Osteocyte (in vitro differentiated cells): ENCODE measurements around the gene H2BW1. TPM values are rescaled to one million over a fixed set of nuclear protein-coding genes. Genes with fewer than 3 reads are reported as not detected.
"Not testable (repeated sequence)": the region's sequence is repeated elsewhere in the genome, so short reads cannot be mapped to it uniquely, and the experiment has no call there.

Experiments used
- DNase-seq: peaks from one replicate; pipeline ENCODE4 v3.0.0; 2021; ENCODE audit warnings: mixed read lengths; ENCODE audit not compliant: unreplicated experiment; ENCODE audit errors: extremely low spot score
- H3K27ac Mint-ChIP-seq: one replicate; pipeline ENCODE4 v1.8.0; 2021; ENCODE audit warnings: mild to moderate bottlenecking, mixed read lengths; ENCODE audit not compliant: unreplicated experiment
- H3K27me3 Mint-ChIP-seq: one replicate; pipeline ENCODE4 v1.8.0; 2021; ENCODE audit warnings: mixed read lengths; ENCODE audit not compliant: unreplicated experiment
- H3K36me3 Mint-ChIP-seq: one replicate; pipeline ENCODE4 v1.8.0; 2021; ENCODE audit warnings: mixed read lengths; ENCODE audit not compliant: unreplicated experiment
- H3K4me1 Mint-ChIP-seq: one replicate; pipeline ENCODE4 v1.8.0; 2021; ENCODE audit warnings: mixed read lengths; ENCODE audit not compliant: unreplicated experiment
- H3K4me3 Mint-ChIP-seq: one replicate; pipeline ENCODE4 v1.8.0; 2021; ENCODE audit warnings: mild to moderate bottlenecking, moderate library complexity, mixed read lengths; ENCODE audit not compliant: unreplicated experiment
- H3K9me3 Mint-ChIP-seq: one replicate; pipeline ENCODE4 v1.8.0; 2021; ENCODE audit warnings: mixed read lengths; ENCODE audit not compliant: unreplicated experiment
- CTCF ChIP-seq: fragments of 200-600 bp; sonication (generic); IDR thresholded peaks from 2 replicates; pipeline ENCODE4 v1.5.0; 2021; ENCODE audit warnings: antibody characterized with exemption, mild to moderate bottlenecking, moderate library complexity
- long read RNA-seq: library from polyadenylated mRNA; unstranded; transcript quantifications from one replicate; pipeline ENCODE4 v2.0.0, GENCODE V29; 2021
- total RNA-seq: library from RNA; stranded (reverse); gene quantifications from 2 replicates; pipeline ENCODE4 v1.2.1, GENCODE V29; 2021

Gene H2BW1
- total RNA-seq, result not detected in 2 replicates
- long read RNA-seq, result 0 reads

GRCh38 chrX:104013606-104014005 is at the start of gene H2BW1:
Gene H2BW1 (minus strand): TSS chrX:104013708. CDS start chrX:104013576, 132 bp downstream.
- Mint-ChIP-seq H3K36me3 (no peaks in the 10 kb centered on the region), H3K4me1 (no peaks in the 10 kb centered on the region), H3K27me3 (no peaks in the 10 kb centered on the region), H3K9me3 (peaks cover 5% of the 10 kb centered on the region), H3K27ac (no peak within 1 kb of the TSS), H3K4me3 (no peak within 1 kb of the TSS)
- no peak for DNase-seq
- no peak for TF ChIP-seq CTCF

- H3K27ac Mint-ChIP-seq, H3K27me3 Mint-ChIP-seq, H3K9me3 Mint-ChIP-seq, H3K4me1 Mint-ChIP-seq, H3K4me3 Mint-ChIP-seq, DNase-seq, H3K36me3 Mint-ChIP-seq: not testable (repeated sequence)
Measured at GRCh38 chrX:104062636-104063035, 49.1 kb upstream of the H2BW1 start.

- not testable (repeated sequence) for H3K27ac Mint-ChIP-seq, DNase-seq, H3K4me3 Mint-ChIP-seq, H3K9me3 Mint-ChIP-seq, H3K36me3 Mint-ChIP-seq, H3K27me3 Mint-ChIP-seq, H3K4me1 Mint-ChIP-seq
Measured at GRCh38 chrX:104054956-104055355, 41.4 kb upstream of the H2BW1 start.

GRCh38 chrX:104047171-104047570 is 33.7 kb upstream of the H2BW1 start:
- Mint-ChIP-seq H3K27me3 (peaks cover 5% of the 10 kb centered on the region), H3K4me3 (no peak overlapping the region), H3K27ac (no peak overlapping the region), H3K4me1 (no peaks in the 10 kb centered on the region), H3K36me3 (no peaks in the 10 kb centered on the region), H3K9me3 (peaks cover 13% of the 10 kb centered on the region)
- DNase-seq, result no peak
- no peak for TF ChIP-seq CTCF

GRCh38 chrX:104045642-104046041 is 32.1 kb upstream of the H2BW1 start:
- no peak for TF ChIP-seq CTCF
- no peak for DNase-seq
- H3K36me3 Mint-ChIP-seq, result no peaks in the 10 kb centered on the region

GRCh38 chrX:104041003-104041402 is 27.5 kb upstream of the H2BW1 start:
- Mint-ChIP-seq H3K4me3 (no peak overlapping the region), H3K27me3 (peaks cover 5% of the 10 kb centered on the region), H3K27ac (no peak overlapping the region), H3K9me3 (peaks cover 20% of the 10 kb centered on the region), H3K4me1 (no peaks in the 10 kb centered on the region), H3K36me3 (no peaks in the 10 kb centered on the region)
- DNase-seq, result no peak
- no peak for TF ChIP-seq CTCF

More at GRCh38 chrX:104045642-104046041, 32.1 kb upstream of the H2BW1 start:
- peaks cover 5% of the 10 kb centered on the region for H3K27me3 Mint-ChIP-seq
- no peak overlapping the region for H3K27ac Mint-ChIP-seq
- no peaks in the 10 kb centered on the region for H3K4me1 Mint-ChIP-seq
- no peak overlapping the region for H3K4me3 Mint-ChIP-seq
- H3K9me3 Mint-ChIP-seq, result peaks cover 13% of the 10 kb centered on the region
